Stimulated activated CD8-positive, alpha-beta memory T cell treated with anti-CD3 and anti-CD28 coated beads, Interleukin-15, amount 100 ng/mL, for 1 hour (primary cell): ENCODE results near the gene CRACR2B.

ENCODE experiments used
- DNase-seq: peaks from one replicate; pipeline ENCODE4 v3.0.0-alpha.2; 2020; ENCODE audit warnings: low read depth

CRACR2B gene

DNA sequence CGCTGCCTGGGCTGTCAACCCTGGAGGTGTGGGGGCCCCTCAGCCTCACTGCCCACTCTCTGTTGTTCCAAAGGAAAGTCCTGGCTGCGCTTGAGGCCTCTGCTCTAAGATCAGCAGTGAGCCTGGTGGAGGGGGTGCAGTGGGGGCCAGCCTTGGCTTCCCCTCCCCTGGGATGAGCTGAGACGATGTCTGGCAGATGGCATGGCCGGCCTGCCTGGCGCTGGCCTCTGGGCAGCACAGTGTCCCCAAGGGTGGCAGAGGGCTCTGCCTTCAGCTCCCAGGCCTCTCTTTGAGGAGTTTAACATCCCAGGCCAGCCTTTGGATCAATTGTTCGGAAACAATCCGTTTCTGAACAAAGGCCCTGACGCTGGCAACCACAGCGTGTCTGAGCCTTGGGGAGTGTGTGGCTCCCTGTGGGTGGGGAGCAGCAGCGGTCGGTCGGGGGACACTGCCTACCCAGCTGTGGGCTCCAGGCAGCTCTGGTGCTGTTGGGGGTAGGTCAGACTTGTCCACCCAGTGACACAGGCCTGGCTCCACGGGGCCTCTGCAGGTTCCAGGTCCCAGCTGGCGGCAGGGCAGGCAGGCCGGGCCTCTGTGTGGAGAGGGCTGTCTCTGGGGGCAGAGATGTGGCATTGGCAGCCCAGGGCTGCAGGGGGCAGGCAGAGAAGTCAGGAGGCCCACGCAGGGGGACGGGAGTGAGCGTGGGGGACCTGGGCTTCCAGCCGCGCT, 27.0 kb downstream of the CRACR2B start:
- no peak for DNase-seq

DNA sequence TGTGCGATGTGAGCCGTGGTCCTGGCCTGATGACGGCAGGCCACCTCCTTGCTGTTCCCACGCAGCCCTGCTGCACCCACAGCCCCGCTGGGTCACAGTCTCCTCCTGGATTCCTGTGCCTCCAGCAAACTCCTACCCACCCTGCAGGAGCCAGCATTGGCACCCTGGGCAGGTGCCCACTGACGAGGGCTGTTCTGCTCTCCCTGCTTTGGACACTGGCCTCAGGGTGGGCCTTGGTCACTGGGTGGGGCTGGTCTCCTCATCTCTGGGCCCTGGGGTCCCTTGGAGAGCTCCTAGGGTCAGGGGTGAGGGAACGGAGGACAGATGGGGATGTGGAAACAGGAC, 27.6 kb downstream of the CRACR2B start:
- DNase-seq = no peak

DNA sequence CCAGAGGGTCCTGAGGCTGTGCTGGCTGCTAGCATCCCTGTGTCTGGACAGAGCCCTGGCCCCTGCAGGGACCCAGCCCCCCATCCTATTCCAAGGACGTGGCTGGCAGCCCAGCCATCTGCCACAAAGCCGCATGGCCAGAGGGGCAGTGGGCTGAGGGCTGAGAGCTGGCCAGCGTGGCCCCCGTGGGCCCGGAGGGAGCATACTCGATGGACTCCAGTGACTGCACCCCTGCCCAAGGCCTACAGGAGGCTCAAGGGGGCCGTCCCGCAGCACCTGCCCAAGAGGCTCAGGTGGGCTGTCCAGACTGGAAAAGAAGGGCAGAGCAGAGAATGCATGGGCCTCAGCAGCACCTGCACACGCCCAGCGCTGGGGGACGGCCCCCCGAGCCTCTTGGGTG, 28.1 kb downstream of the CRACR2B start:
- no peak for DNase-seq

DNA sequence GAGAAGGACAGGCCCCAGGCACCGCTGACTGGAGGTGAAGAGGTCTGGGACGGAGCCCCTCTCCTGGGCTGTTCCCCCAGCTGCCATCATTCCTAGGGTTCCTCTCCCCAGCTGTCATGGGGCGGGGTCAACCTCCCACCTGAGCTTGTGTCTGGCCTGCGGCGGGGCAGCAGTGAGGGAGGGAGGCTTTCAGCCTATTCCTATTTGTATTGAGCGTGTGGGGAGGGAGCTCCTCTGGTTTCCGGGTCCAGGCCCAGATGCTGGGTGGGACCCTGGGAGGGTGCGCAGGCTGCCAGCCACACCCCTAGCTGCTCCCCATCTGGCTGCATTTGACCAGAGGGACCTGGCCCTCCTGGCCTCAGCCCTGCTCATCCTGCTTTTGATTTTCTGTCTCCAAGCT, 28.7 kb downstream of the CRACR2B start:
- no peak for DNase-seq

DNA sequence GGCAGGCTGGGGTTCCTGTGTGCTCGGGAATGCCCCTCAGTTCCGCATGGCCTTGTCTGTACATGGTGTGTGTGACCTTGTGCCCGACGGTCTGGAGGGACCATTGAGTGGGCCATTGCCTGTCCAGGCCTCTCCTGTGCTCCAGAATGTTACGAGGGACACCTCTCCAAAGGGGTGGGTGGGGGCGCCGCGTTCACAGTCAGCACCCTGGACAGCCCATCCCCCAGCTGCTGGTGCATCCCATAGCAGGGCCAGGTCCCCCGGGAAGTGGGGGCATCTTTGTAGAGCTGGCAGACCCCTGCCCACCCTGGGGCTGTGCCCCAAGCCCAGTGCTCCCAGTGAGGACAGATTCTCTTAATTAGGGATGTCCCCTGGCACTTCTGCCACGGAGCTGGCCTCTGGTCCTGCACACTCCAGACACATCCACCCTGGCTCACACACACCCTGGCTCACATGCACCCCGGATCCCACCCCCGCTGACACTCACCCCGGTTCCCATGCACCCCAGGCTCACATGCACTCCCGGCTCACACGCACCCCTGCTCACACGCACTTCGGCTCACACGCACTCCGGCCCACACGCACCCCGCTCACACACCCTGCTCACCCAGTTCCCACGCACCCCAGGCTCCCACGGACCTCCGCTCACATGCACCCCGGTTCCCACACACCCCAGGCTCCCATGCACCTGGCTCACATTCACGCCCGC, 30.5 kb downstream of the CRACR2B start:
- no peak for DNase-seq

DNA sequence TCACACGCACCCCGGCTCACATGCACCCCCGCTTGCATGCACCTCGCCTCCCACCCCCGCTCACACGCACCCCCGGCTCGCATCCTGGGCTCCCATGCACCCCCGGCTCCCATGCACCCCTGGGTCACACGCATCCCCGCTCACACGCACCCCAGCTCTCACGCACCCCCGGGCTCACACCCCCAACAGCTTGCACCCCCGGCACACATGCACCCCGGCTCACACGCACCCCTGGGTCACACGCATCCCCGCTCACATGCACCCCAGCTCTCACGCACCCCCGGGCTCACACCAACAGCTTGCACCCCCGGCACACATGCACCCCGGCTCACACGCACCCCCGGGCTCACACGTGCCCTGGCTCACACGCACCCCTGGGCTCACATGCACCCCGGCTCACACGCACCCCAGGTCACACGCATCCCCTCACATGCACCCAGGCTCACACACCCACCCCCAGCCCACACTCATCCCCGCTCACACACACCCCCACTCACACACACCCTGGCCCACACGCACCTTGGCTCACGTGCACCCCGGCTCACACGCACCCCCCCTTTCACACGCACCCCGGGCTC, 31.1 kb downstream of the CRACR2B start:
- DNase-seq = no peak

DNA sequence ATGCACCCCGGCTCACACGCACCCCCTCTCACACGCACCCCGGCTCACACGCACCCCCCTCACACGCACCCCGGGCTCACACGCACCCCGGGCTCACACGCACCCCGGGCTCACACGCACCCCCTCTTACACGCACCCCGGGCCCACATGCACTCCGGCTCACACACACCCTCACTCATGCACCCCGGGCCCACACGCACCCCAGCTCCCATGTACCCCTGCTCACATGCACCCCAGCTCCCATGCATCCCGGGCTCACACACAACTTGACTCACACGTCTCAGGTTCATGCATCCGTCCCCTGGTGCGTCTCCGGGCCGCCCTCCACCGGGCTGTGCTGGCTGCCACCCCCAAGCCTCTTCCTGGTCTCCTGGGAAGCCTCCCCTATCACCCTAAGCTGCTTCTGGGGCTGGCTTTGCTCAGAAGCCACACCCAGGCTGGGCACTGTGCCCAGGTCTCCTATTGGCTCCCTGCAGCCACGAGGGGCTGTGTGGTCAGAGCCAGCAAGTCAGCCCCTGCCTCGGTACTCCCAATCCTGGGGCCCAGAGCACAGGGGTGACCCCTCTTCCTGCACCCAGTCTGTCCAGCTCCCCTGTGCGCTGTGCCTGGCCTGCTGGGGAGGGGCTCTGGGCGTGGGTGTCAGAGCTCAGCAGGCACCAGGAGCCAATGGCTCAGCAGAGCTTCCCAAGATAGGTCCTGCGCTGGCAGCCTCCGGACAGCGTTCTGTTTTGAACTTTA, 31.8 kb downstream of the CRACR2B start:
- DNase-seq = no peak

DNA sequence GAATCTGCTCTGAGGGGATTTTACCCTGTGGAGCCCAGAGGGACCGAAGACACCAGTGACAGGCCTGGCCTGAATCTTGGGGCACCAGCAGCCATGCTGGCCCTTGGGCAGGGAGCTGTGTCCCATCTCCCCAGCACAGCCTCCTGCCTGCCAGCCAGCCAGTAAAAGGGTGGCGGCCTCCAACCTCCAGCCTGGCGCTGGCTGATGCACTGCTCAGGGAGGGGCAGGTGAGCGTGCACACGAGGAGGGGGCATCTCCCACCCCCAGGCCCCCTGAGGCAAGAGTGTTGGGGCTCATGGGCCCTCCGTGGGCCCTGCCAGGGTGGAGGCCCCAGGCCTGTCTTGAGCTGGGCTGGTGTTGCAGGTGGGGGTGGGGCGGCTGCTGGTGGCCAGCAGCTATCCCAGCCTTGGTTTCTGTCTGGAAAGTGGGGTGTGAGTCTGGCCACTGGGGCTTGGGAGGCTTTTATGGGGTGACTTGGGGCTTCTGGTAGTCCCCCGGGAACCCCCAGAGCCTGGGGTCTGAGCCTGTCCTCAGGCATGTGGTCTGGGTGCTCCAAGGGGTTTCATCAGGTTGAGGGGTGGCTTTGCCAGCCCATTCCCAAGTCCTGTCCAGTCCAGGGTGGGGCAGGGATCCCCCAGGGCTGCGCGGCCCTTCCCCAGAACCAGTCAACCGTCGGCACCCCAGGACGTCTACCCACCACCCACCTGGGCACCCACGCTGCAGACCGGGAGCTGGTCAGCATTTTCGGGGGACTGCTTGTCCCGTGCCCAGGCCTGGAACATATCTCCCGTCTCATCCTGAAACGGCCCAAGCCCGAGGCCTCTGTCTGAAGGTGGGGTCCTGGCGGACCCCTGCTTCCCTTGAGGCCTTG, 32.8 kb downstream of the CRACR2B start:
- no peak for DNase-seq

DNA sequence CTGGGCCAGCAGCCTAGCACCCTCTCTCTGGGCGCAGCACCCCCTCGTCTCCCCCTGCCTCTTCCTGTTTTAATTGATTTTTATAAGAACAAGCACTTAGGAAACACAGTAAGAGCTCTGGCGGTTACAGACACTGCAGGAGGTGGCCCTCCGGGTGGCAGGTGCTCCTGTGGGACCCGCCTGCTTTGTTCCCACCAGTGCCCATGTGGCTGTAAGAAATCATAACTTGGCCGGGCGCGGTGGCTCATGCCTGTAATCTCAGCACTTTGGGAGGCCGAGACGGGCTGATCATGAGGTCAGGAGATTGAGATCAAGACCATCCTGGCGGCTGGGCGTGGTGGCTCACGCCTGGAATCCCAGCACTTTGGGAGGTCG, 33.4 kb downstream of the CRACR2B start:
- DNase-seq = no peak

DNA sequence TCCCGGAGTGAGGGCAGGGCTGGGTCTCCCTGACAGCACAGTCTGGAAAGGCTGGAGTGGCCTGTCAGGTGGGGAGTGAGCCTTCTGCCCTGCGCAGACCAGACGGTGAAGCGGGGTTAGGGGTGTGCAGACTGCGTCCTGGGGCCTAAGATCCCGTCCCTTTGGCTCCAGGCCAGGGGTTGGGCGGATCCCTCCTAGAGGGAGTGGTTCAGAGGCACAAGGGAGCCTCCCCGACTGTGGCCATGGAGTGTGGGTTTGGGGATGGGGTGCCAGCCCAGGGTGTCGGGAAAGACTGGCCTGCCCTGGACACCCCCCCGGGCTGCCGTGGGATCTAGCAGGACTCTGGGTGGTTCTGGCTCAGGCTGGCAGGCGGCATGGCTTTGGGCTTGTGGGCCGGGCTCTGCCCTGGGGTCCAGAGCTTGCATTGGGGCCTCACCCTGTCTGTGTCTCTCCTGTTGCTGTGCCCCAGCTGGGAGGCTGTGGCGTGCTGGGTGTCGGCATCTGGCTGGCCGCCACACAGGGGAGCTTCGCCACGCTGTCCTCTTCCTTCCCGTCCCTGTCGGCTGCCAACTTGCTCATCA, 34.5 kb downstream of the CRACR2B start:
- no peak for DNase-seq

DNA sequence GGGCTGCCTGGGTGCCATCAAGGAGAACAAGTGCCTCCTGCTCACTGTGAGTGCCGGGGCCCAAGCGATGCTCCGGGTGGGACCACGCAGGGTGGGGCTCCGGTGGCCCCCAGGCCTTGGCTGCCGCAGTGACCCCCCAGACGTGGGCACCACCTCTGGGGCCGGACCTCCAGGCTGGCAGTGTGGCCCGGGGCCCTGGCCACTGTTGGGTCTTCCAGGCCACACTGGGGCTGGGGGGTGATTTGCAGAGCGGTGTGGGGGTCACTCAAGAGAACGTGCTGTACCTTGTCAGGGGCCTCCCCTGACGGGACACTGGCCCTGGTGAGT, 34.9 kb downstream of the CRACR2B start:
- no peak for DNase-seq

DNA sequence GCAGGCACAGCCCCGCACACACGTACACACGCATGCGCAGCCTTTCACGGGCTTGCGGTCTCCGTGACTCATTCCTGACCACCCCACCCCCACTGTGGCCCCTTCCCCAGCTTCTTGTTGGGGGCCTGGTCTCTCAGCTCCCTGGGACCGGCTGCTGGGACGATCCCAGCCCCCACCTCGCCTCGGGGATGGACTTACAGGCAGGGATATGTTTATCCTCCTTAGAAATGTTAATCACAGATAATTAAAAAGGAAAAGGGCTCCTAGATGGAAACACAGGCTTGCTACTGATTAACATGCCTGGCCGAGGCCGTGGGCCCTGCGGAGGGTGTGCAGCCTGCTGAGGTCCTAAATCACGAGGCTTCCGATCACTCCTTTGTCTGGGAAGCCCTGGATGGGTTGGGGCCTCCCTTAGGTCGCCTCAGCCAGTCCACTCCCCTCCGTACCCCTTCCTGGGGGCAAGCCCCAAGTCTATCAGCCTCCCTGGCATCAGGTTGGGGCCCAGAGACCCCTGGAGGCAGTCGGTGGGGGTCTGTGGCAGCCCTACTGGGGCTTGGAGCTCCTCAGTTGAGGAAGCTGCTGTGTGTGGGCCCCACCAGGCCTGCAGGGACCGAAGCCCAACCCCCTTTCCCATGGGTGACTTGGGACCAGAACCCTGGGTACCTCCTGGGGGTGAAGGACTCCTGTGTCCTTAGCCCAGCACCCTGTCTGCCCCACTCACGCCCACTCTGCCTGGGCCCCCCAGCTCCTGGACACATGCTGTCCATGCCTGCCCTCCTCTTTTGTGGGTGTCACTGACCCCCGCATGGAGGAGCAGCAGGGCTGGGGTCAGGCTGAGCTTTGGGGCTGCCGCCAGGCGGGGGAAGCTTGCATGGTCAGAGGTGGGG, 35.5 kb downstream of the CRACR2B start:
- DNase-seq = no peak

DNA sequence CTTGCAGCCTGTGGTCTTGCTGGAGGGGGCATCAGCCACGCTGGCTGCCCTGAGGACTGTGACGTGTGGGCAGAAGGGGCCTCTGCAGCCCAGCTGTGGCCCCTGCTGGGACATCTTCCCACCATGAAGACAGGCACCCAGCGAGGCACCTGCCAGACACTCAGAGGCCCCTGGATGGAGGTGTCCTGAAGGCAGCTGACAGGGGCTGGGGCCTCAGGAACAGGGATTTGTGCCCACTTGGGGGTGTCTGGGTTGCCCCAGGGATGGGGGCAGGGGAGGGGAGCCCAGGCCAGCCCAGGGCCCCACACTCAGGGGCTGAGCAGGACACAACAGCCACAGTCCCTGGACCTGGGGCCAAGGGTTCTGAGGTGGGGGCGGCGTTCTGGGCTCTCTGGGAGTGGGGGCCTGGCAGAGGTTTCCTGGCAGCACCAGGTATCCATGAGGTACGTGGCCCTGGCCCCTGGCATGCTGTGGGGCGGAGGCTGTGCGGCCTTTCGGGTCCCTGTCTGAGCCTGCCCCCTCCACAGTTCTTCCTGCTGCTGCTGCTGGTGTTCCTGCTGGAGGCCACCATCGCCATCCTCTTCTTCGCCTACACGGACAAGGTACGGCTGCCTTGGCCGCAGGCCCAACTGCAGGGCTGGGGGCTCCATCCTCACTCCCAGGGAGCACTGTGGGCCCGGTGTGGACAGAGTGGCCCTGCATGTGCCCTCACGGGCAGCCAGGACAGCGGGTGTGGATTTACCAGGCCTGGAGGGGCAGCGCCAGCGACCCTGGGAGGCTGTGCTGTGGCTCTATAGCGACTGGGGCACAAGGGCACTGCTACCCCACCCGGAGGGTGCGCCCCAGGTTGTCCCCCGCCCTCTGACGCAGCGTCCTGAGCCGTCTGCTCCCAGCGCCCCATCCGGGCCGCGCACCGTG, 36.5 kb downstream of the CRACR2B start:
- no peak for DNase-seq

DNA sequence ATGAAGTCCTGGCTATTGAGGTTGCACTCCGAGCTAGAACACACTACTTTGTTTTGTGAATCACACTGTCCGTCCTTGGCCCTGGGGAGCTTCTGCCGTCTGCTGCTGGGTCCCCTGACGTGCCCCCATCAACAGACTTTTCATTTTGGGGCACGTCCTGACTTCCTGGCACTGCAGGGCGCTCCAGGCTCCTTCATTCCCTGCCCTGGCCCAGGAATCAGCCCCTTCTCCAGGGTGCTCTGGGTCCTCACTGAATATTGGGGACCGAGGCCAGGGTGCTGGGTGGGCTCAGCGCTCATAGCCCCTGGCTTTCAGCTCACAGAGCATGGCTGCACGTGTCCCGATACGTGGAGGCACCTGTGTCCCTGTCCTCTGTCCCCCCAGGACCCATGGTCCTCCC, 37.2 kb downstream of the CRACR2B start:
- no peak for DNase-seq

DNA sequence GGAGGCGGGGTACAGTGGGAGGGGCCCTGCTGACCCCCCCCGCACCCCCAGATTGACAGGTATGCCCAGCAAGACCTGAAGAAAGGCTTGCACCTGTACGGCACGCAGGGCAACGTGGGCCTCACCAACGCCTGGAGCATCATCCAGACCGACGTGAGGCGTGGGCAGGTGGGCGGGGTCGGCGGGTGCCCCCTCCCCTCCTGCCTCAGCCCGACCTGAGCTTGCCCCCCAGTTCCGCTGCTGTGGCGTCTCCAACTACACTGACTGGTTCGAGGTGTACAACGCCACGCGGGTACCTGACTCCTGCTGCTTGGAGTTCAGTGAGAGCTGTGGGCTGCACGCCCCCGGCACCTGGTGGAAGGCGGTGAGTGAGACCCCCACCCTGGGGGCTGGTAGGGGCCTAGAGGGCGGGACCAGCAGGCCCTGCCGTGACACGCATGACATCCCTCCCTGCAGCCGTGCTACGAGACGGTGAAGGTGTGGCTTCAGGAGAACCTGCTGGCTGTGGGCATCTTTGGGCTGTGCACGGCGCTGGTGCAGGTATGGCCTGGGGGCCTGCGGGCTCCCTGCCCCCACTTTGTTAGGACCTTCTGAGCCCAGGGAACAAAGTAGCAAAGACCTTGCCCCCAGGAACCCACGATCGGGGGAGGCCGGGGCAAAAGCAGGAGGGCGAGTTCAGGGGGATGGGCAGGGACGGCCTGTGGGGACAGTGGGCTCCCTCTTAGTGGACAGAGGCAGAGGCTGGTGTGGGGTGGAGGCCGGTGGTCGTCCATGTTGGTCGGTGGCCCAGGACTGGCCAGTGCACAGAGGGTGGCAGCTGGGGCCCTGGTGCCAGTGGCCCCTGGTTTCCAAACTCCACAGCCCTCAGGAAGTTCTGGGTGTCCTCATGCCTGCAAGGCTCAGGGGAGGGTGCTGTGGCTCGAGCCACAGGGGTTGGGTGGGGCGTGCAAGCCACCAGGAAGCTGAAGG, 38.0 kb downstream of the CRACR2B start:
- no peak for DNase-seq

DNA sequence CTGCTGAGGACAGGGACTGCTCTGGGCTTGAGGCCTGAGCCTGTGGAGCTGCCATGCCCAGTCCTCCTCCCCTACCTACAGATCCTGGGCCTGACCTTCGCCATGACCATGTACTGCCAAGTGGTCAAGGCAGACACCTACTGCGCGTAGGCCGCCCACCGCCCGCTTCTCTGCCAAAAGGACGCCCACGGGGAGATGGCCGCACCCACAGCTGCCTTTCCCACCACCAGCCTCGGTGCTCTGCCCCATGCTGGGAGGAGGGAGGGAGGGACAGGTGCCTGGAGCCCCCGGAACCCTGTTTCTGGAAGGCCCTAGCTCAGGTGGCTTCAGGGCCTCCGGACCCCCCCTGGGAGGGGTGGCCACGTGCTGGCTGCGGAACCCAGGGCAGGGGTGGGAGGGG, 38.8 kb downstream of the CRACR2B start:
- no peak for DNase-seq

DNA sequence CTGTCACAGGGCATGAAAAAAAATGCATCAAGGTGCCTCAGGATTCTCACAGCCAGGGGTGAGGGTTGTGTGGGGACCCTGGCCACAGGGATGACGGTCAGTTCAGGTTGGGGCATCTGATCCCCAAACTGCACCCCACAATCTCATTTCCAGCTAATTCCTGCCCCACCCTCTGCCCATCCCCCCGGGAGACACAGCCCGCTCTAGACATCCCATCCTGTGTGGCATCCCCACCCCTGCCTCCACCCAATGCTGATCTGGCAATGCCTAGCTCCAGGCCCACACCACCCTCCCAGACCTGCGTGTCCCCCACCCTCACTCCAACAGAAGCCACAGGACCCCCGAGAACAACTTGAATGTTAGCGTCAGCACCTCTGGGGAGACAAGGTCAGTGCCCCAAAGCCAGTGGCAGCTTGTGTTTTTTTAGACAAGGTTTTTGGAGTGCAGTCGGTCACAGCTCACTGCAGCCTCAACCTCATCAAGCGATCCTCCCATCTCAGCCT, 40.2 kb downstream of the CRACR2B start:
- DNase-seq = no peak

DNA sequence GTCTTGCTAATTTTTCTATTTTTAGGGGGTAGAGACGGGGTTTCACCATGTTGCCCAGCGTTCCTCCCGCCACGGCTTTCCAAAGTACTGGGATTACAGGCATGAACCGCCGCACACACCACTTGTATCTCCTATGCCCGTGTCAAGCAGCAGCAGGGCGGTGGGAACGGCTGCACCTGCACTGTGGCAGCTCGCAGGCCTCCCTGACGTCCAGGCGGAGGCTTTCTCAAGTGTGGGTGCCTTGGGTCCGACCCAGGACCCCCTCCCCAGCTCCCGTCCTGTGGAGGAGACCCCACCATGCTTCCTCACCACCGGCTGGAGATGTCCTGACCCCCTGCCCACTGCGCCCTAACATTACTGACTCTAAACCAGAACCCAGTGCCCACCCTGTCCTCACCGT, 40.7 kb downstream of the CRACR2B start:
- DNase-seq = no peak
